RKO (cell line): ENCODE measurements around the gene SPN.
"Not testable (repeated sequence)": the region's sequence is repeated elsewhere in the genome, so short reads cannot be mapped to it uniquely, and the experiment has no call there.

Experiments used
- DNase-seq: peaks from one replicate; pipeline ENCODE4 v3.0.0-alpha.2; 2016; ENCODE audit warnings: low spot score

The SPN gene

GRCh38 chr16:29663016-29663806 is at the start of gene SPN:
SPN (plus strand) TSS chr16:29663247; CDS start chr16:29663729, 482 bp downstream.
- DNase-seq, result no peak

- peak; percentile 86 for DNase-seq
Observed at GRCh38 chr16:29613307-29614057, 49.6 kb upstream of the SPN start.

GRCh38 chr16:29614691-29615314 is 48.2 kb upstream of the SPN start:
- not testable (repeated sequence) for DNase-seq

- DNase-seq, result not testable (repeated sequence)
Observed at GRCh38 chr16:29616127-29616526, 46.9 kb upstream of the SPN start.

- not testable (repeated sequence) for DNase-seq
Observed at GRCh38 chr16:29620591-29620990, 42.5 kb upstream of the SPN start.

GRCh38 chr16:29622738-29623137 is 40.3 kb upstream of the SPN start:
- not testable (repeated sequence) for DNase-seq

- DNase-seq, result not testable (repeated sequence)
Observed at GRCh38 chr16:29623253-29623652, 39.8 kb upstream of the SPN start.

GRCh38 chr16:29625114-29625513 is 37.9 kb upstream of the SPN start:
- DNase-seq, result not testable (repeated sequence)

GRCh38 chr16:29626778-29627331 is 36.2 kb upstream of the SPN start:
- DNase-seq, result not testable (repeated sequence)

- not testable (repeated sequence) for DNase-seq
Observed at GRCh38 chr16:29627661-29628075, 35.4 kb upstream of the SPN start.

GRCh38 chr16:29628707-29629106 is 34.3 kb upstream of the SPN start:
- DNase-seq, result not testable (repeated sequence)

GRCh38 chr16:29629318-29629717 is 33.7 kb upstream of the SPN start:
- DNase-seq, result not testable (repeated sequence)

- not testable (repeated sequence) for DNase-seq
Observed at GRCh38 chr16:29631658-29632057, 31.4 kb upstream of the SPN start.

- not testable (repeated sequence) for DNase-seq
Observed at GRCh38 chr16:29635902-29636301, 27.1 kb upstream of the SPN start.

- DNase-seq, result not testable (repeated sequence)
Observed at GRCh38 chr16:29636368-29636767, 26.7 kb upstream of the SPN start.

- DNase-seq, result not testable (repeated sequence)
Observed at GRCh38 chr16:29638751-29639150, 24.3 kb upstream of the SPN start.

- DNase-seq, result no peak
Observed at GRCh38 chr16:29641561-29641960, 21.5 kb upstream of the SPN start.

GRCh38 chr16:29643596-29643995 is 19.5 kb upstream of the SPN start:
- DNase-seq, result no peak

- DNase-seq, result no peak
Observed at GRCh38 chr16:29644338-29644857, 18.6 kb upstream of the SPN start.

- DNase-seq, result no peak
Observed at GRCh38 chr16:29644973-29645693, 17.9 kb upstream of the SPN start.

- peak; percentile 59 for DNase-seq
Observed at GRCh38 chr16:29645694-29646187, 17.3 kb upstream of the SPN start.
